AG09319 (cell line): ENCODE results near the gene TACO1.

Experiments used
- DNase-seq: peaks from one replicate; pipeline ENCODE4 v3.0.0-alpha.2; 2010; ENCODE audit warnings: low read depth; ENCODE audit errors: extremely low read depth
- CTCF ChIP-seq: IDR thresholded peaks from 2 replicates; pipeline ENCODE4 v1.5.1; 2011; ENCODE audit warnings: low read depth, mild to moderate bottlenecking, inconsistent platforms, low read length, moderate library complexity

Gene TACO1

GRCh38 chr17:63598281-63598680 lies 2.4 kb upstream of the TACO1 start:
- TF ChIP-seq CTCF: no peak
- DNase-seq: no peak

- no peak for DNase-seq
- no peak for TF ChIP-seq CTCF
These were observed 1.0 kb downstream of the TACO1 start for GRCh38 chr17:63601439-63602371.

- no peak for TF ChIP-seq CTCF
- no peak for DNase-seq
These were observed 9.3 kb downstream of the TACO1 start for GRCh38 chr17:63609816-63610573.

- DNase-seq: no peak
- TF ChIP-seq CTCF: no peak
These were observed 10.2 kb downstream of the TACO1 start for GRCh38 chr17:63610854-63611253.

- no peak for TF ChIP-seq CTCF
- no peak for DNase-seq
These were observed 10.7 kb downstream of the TACO1 start for GRCh38 chr17:63611354-63611753.

- no peak for TF ChIP-seq CTCF
- no peak for DNase-seq
These were observed 13.0 kb downstream of the TACO1 start for GRCh38 chr17:63613663-63614062.

GRCh38 chr17:63621229-63621683 lies 20.6 kb downstream of the TACO1 start:
- TF ChIP-seq CTCF: no peak
- no peak for DNase-seq
